Nephron progenitor cell (in vitro differentiated cells): ENCODE results near the gene MYH14.

Experiments used
- DNase-seq: peaks from one replicate; pipeline ENCODE4 v3.0.0; 2021
- H3K27ac Mint-ChIP-seq: 2 replicates; pipeline ENCODE4 v1.8.0; 2021; ENCODE audit warnings: mild to moderate bottlenecking, moderate library complexity, mixed read lengths
- H3K27me3 Mint-ChIP-seq: 2 replicates; pipeline ENCODE4 v1.8.0; 2021; ENCODE audit warnings: mild to moderate bottlenecking, low read depth, mixed read lengths; ENCODE audit not compliant: poor library complexity
- H3K36me3 Mint-ChIP-seq: 2 replicates; pipeline ENCODE4 v1.8.0; 2021; ENCODE audit warnings: low read depth, mixed read lengths
- H3K4me1 Mint-ChIP-seq: 2 replicates; pipeline ENCODE4 v1.8.0; 2021; ENCODE audit warnings: mixed read lengths
- H3K4me3 Mint-ChIP-seq: 2 replicates; pipeline ENCODE4 v1.8.0; 2021; ENCODE audit warnings: mild to moderate bottlenecking, moderate library complexity, mixed read lengths
- H3K9me3 Mint-ChIP-seq: 2 replicates; pipeline ENCODE4 v1.8.0; 2021; ENCODE audit warnings: mild to moderate bottlenecking, moderate library complexity, mixed read lengths
- TF ChIP-seq, protein P1 (sequence below): fragments of 200-600 bp; sonication (generic); IDR thresholded peaks from 2 replicates; pipeline ENCODE4 v1.5.0; 2021; ENCODE audit warnings: antibody characterized with exemption

Gene MYH14

DNA sequence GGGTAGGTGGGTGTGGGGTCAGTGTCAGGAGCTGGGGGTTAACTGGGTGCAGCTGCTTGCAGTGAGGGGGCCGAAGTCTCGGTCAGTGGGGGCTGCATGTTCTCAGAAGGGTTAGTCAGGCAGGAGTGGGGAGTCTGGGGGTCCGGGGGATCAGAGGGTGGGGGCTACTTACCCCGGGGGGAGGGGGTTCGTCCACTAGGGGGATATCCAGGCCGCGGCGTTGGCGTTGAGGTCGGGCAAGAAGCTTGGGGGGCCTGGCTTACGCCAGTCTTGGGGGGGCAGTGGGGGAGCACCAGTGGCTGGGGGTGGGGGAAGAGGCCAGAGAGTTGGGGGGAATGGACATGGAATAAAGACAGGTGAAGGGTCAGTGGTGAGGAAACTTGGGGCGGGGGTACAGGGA, 116.6 kb downstream of the MYH14 start:
- Mint-ChIP-seq H3K36me3 (no peaks in the 10 kb centered on the region), H3K4me3 (no peak overlapping the region), H3K4me1 (peaks cover 28% of the 10 kb centered on the region), H3K27ac (no peak overlapping the region), H3K27me3 (peaks cover 23% of the 10 kb centered on the region), H3K9me3 (no peaks in the 10 kb centered on the region)
- TF ChIP-seq, protein P1, sequence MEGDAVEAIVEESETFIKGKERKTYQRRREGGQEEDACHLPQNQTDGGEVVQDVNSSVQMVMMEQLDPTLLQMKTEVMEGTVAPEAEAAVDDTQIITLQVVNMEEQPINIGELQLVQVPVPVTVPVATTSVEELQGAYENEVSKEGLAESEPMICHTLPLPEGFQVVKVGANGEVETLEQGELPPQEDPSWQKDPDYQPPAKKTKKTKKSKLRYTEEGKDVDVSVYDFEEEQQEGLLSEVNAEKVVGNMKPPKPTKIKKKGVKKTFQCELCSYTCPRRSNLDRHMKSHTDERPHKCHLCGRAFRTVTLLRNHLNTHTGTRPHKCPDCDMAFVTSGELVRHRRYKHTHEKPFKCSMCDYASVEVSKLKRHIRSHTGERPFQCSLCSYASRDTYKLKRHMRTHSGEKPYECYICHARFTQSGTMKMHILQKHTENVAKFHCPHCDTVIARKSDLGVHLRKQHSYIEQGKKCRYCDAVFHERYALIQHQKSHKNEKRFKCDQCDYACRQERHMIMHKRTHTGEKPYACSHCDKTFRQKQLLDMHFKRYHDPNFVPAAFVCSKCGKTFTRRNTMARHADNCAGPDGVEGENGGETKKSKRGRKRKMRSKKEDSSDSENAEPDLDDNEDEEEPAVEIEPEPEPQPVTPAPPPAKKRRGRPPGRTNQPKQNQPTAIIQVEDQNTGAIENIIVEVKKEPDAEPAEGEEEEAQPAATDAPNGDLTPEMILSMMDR, result no peak
- no peak for DNase-seq

DNA sequence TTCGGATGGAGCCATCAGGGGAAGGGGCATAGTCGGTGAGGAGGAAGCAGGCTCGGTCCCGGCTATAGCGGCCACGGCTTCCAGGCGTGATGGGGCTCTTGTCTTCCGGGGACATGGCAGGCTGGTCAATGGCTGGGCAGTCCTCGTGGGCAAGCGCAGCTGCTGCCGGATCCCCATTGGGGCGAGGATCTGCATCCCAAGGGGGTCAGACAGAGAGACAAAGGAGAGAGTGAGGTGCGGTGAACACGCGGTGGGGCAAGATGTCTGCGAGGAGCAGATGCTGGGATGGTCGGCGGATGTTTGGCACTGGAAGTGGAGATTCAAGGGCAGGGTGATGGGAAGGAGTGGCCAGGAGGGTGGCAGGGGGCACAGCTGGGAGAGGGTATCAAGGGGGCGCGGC, 117.2 kb downstream of the MYH14 start:
- peaks cover 18% of the 10 kb centered on the region for H3K27me3 Mint-ChIP-seq
- DNase-seq, result no peak
- H3K36me3 Mint-ChIP-seq, result no peaks in the 10 kb centered on the region
- no peak overlapping the region for H3K27ac Mint-ChIP-seq
- H3K4me3 Mint-ChIP-seq, result no peak overlapping the region
- H3K9me3 Mint-ChIP-seq, result no peaks in the 10 kb centered on the region
- TF ChIP-seq, protein P1, result no peak
- peaks cover 28% of the 10 kb centered on the region for H3K4me1 Mint-ChIP-seq

DNA sequence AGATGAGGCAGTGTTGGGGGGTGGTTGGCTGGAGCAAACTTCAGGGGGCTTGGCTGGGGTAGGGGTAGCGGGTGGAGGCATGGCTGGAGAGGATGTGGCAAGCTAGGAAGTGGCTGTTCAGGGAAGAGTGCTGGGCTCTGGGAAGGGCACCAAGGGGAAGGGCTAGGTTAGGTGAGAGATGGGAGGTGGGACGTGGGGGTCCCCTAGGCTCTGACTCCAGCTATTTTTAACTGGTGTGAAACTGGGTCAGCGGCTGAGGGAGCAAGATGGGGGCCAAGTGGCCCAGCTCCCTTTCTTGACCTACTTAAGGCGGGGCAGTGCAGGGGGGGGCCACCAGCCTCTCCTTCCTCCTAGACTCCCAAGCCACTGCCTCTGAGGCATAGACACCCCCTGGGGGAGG, 118.4 kb downstream of the MYH14 start:
- H3K4me1 Mint-ChIP-seq, result peaks cover 30% of the 10 kb centered on the region
- peaks cover 23% of the 10 kb centered on the region for H3K27me3 Mint-ChIP-seq
- peaks cover 3% of the 10 kb centered on the region for H3K9me3 Mint-ChIP-seq
- H3K27ac Mint-ChIP-seq, result no peak overlapping the region
- TF ChIP-seq, protein P1, result no peak
- no peak for DNase-seq
- no peak overlapping the region for H3K4me3 Mint-ChIP-seq
- H3K36me3 Mint-ChIP-seq, result no peaks in the 10 kb centered on the region

DNA sequence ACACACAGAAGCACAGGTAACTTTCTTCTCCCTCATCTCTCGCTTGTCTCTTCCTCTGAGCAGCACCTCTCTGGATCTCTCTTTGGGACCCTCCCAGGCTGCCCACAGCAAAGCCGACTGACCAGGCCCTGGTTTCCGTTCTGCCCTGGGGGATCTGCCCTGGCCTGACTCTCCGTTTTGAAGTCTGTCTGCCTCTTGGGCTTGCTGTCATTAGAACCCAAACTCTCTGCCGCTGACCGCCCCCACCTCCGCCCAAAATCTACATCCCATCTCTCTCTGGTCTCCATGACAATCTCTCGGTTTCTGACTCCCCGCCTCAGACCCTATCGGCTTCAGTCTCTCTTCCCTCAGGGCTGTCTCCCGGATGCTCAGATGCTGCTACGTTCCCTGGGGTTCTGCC, 118.8 kb downstream of the MYH14 start:
- TF ChIP-seq, protein P1, result no peak
- Mint-ChIP-seq H3K4me3 (no peak overlapping the region), H3K4me1 (peaks cover 34% of the 10 kb centered on the region), H3K36me3 (peaks cover 2% of the 10 kb centered on the region), H3K27ac (no peak overlapping the region), H3K27me3 (peaks cover 24% of the 10 kb centered on the region), H3K9me3 (peaks cover 7% of the 10 kb centered on the region)
- no peak for DNase-seq

DNA sequence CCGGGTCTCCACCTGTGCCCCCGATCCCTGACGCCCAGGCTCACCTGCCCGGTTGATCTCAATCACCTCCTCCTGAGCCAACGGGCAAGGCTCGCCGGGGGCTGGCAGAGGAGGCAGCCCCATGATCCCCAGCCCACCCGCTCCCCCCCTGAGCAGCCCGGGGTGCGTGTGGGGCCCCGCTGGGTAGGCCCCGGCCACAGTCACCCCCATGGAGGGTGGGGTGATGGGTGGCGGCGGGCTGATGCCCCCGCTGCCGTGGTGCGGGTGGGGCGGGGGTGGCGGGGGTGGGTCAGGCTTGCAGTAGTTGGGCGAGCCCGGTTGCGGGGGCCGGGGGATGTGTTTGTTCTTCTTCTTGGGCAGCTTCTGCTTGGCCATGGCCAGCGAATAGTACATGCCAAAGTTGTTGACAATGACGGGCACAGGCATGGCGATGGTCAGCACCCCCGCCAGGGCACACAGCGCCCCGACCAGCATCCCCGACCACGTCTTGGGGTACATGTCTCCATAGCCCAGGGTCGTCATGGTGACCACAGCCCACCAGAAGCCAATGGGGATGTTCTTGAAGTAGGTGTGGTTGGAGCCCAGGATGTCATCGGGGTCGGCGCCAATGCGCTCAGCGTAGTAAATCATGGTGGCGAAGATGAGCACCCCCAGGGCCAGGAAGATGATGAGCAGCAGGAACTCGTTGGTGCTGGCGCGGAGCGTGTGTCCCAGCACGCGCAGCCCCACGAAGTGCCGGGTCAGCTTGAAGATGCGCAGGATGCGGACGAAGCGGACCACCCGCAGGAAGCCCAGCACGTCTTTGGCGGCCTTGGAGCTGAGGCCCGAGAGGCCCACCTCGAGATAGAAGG, 119.7 kb downstream of the MYH14 start:
- H3K27me3 Mint-ChIP-seq, result peaks cover 29% of the 10 kb centered on the region
- TF ChIP-seq, protein P1, result no peak
- peaks cover 12% of the 10 kb centered on the region for H3K9me3 Mint-ChIP-seq
- H3K4me3 Mint-ChIP-seq, result no peak overlapping the region
- peaks cover 40% of the 10 kb centered on the region for H3K4me1 Mint-ChIP-seq
- peaks cover 5% of the 10 kb centered on the region for H3K36me3 Mint-ChIP-seq
- H3K27ac Mint-ChIP-seq, result no peak overlapping the region
- no peak for DNase-seq

DNA sequence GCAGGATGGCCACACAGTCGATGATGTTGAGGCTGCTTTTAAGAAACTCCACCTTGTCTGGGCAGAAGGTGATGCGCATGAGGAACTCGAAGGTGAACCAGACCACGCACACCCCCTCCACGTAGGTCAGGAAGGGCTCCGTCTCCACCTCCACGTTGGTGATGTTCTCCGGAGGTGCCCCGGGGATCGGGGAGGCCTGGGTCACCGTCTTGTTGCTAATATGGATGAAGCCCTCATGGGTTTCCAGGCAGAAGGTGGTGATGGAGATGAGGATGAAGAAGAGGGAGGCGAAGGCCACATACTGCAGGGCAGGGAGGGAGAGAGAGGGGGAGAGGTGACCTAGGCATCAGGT, 120.3 kb downstream of the MYH14 start:
- no peak overlapping the region for H3K4me3 Mint-ChIP-seq
- H3K36me3 Mint-ChIP-seq, result peaks cover 5% of the 10 kb centered on the region
- H3K4me1 Mint-ChIP-seq, result peaks cover 40% of the 10 kb centered on the region
- no peak for DNase-seq
- H3K27me3 Mint-ChIP-seq, result peaks cover 32% of the 10 kb centered on the region
- TF ChIP-seq, protein P1, result no peak
- H3K27ac Mint-ChIP-seq, result no peak overlapping the region
- peaks cover 12% of the 10 kb centered on the region for H3K9me3 Mint-ChIP-seq
